Measurements from ENCODE around the gene MATN4.

- TF ChIP-seq POLR2AphosphoS5 (IDR thresholded peaks at IDR 0.05) (no peak), CTCF (IDR thresholded peaks at IDR 0.05; ENCODE audit: poor library complexity, severe bottlenecking) (no peak), EP300 (conservative IDR thresholded peaks at IDR 0.05; ENCODE audit: poor library complexity, severe bottlenecking) (no peak), MXI1 (conservative IDR thresholded peaks at IDR 0.05; ENCODE audit: poor library complexity, severe bottlenecking) (no peak)
Observed at GRCh38 chr20:45269056-45269455, 39.0 kb downstream of the MATN4 start.
